ENCODE data around the gene ACCS.

The ACCS gene

GRCh38 chr11:44065841-44066731, at the start of gene ACCS:
Gene ACCS, plus strand, starts transcription at chr11:44066270. Its CDS starts 1,358 bp downstream, at chr11:44067628.
- peak; percentile 24 for DNase-seq

- no peak for DNase-seq
Measured at GRCh38 chr11:44016546-44017442, 49.3 kb upstream of the ACCS start.

- no peak for DNase-seq
Measured at GRCh38 chr11:44017443-44018126, 48.5 kb upstream of the ACCS start.

- DNase-seq = no peak
Measured at GRCh38 chr11:44018127-44018521, 47.9 kb upstream of the ACCS start.

- no peak for DNase-seq
Measured at GRCh38 chr11:44018829-44019228, 47.2 kb upstream of the ACCS start.

GRCh38 chr11:44024977-44025376, 41.1 kb upstream of the ACCS start:
- DNase-seq = no peak

- no peak for DNase-seq
Measured at GRCh38 chr11:44025727-44026126, 40.3 kb upstream of the ACCS start.

GRCh38 chr11:44028401-44028800, 37.7 kb upstream of the ACCS start:
- DNase-seq = no peak

GRCh38 chr11:44028816-44029506, 37.1 kb upstream of the ACCS start:
- no peak for DNase-seq

- DNase-seq = no peak
Measured at GRCh38 chr11:44029507-44029845, 36.6 kb upstream of the ACCS start.

- DNase-seq = no peak
Measured at GRCh38 chr11:44029977-44030911, 35.8 kb upstream of the ACCS start.

GRCh38 chr11:44030996-44031395, 35.1 kb upstream of the ACCS start:
- no peak for DNase-seq

GRCh38 chr11:44031549-44031948, 34.5 kb upstream of the ACCS start:
- DNase-seq = no peak

- DNase-seq = no peak
Measured at GRCh38 chr11:44032299-44033085, 33.6 kb upstream of the ACCS start.

GRCh38 chr11:44033411-44033850, 32.6 kb upstream of the ACCS start:
- no peak for DNase-seq

- no peak for DNase-seq
Measured at GRCh38 chr11:44033856-44034255, 32.2 kb upstream of the ACCS start.

GRCh38 chr11:44034639-44035038, 31.4 kb upstream of the ACCS start:
- no peak for DNase-seq

GRCh38 chr11:44036811-44037657, 29.0 kb upstream of the ACCS start:
- DNase-seq = no peak

- no peak for DNase-seq
Measured at GRCh38 chr11:44037658-44037998, 28.4 kb upstream of the ACCS start.

GRCh38 chr11:44043157-44043556, 22.9 kb upstream of the ACCS start:
- DNase-seq = no peak

Data from cortex of kidney (tissue), 1 donor.